IgD-negative memory B cell (primary cell): ENCODE measurements around the gene GOLGA8O. TPM values are rescaled to one million over a fixed set of nuclear protein-coding genes. Genes with fewer than 3 reads are reported as not detected.
"Not testable (repeated sequence)": the region's sequence is repeated elsewhere in the genome, so short reads cannot be mapped to it uniquely, and the experiment has no call there.

Experiments used
- H3K27ac Mint-ChIP-seq, 3 donors: one replicate each; pipeline ENCODE4 v1.8.0; 2020 to 2022; ENCODE audit warnings: mild to moderate bottlenecking in 3 of 3, mixed read lengths in 3 of 3, moderate library complexity in 1 of 3
- H3K27me3 Mint-ChIP-seq: one replicate; pipeline ENCODE4 v1.8.0; 2021; ENCODE audit warnings: mixed read lengths
- H3K36me3 Mint-ChIP-seq: one replicate; pipeline ENCODE4 v1.8.0; 2020; ENCODE audit warnings: mild to moderate bottlenecking, mixed read lengths
- H3K4me1 Mint-ChIP-seq, 3 donors: one replicate each; pipeline ENCODE4 v1.8.0; 2020 to 2022; ENCODE audit warnings: mixed read lengths in 3 of 3, mild to moderate bottlenecking in 1 of 3
- H3K4me3 Mint-ChIP-seq, 4 donors: one replicate each; pipeline ENCODE4 v1.8.0; 2020 to 2022; ENCODE audit warnings: mild to moderate bottlenecking in 4 of 4, mixed read lengths in 4 of 4, moderate library complexity in 3 of 4
- H3K9me3 Mint-ChIP-seq, 3 donors: one replicate each; pipeline ENCODE4 v1.8.0; 2020 to 2021; ENCODE audit warnings: mixed read lengths in 3 of 3, mild to moderate bottlenecking in 1 of 3
- polyA plus RNA-seq: library from polyadenylated mRNA; unstranded; fragments of 300-500 nt; fragmentation: Illumina TruSeq; gene quantifications from one replicate; pipeline ENCODE4 v1.2.3, GENCODE V29; 2021

Gene GOLGA8O
- polyA plus RNA-seq, result not detected

DNA sequence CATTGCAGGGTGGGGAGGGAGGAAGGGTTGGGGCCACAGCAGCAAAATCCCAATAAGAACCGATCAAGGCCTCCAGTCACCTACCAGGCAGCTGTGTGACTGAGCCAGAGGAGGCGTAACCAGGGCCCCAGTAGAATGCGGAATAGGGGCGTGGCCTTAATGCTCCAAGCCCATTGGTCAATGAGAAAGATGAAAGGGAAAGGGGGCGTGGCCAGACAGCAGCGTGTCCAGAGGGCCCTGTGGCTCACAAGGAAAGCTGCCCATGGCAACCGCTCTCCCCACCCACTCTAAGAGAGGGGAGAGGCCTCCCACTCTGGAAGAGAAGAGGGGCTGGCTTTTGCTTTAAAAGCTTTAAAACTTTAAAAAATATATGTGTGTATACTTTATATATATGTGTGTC, at the start of gene GOLGA8O:
Gene GOLGA8O (minus strand): TSS at position 101 of the 400 bp plus-strand sequence. CDS start 98 bp downstream, at position 3.
- H3K36me3 Mint-ChIP-seq, H3K4me1 Mint-ChIP-seq, H3K27ac Mint-ChIP-seq, H3K27me3 Mint-ChIP-seq, H3K9me3 Mint-ChIP-seq, H3K4me3 Mint-ChIP-seq: not testable (repeated sequence)

DNA sequence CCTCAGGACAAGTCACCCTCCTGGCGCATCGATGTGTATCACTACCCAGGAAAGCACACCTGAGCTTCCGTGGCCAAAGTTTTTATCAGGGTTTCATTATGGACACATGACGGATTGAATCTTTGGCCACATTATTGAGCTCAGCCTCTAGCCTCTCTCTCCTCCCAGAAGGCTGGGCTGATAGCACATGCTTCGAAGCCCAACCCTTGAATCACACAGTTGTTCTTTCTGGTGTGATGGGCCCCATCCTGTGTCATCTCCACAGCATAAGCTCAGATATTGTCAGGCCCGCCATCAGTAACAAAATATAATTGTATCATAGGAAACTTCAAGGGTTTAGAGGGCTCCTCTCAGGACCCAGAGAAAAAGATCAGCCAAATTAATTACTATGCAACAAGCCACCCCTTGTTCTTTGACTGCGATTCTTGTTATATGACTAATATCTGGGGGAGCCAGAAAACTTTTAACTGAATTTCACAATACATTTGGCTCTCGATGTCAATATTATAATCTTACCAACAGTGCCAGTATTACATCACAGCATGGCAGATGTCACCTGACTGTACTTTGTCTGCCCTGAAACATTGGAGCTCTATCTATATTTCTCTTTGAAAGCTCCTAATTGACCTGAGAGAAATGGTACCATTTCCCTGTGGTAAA, 48.8 kb upstream of the GOLGA8O start:
- H3K27ac Mint-ChIP-seq, H3K36me3 Mint-ChIP-seq, H3K4me1 Mint-ChIP-seq, H3K27me3 Mint-ChIP-seq, H3K4me3 Mint-ChIP-seq, H3K9me3 Mint-ChIP-seq: not testable (repeated sequence)

- not testable (repeated sequence) for H3K27ac Mint-ChIP-seq, H3K4me1 Mint-ChIP-seq, H3K27me3 Mint-ChIP-seq, H3K9me3 Mint-ChIP-seq, H3K4me3 Mint-ChIP-seq, H3K36me3 Mint-ChIP-seq
Measured at GRCh38 chr15:32502946-32503345, 47.5 kb upstream of the GOLGA8O start.

GRCh38 chr15:32492768-32493167, 37.3 kb upstream of the GOLGA8O start:
- H3K27me3 Mint-ChIP-seq, H3K4me1 Mint-ChIP-seq, H3K27ac Mint-ChIP-seq, H3K9me3 Mint-ChIP-seq, H3K36me3 Mint-ChIP-seq, H3K4me3 Mint-ChIP-seq: not testable (repeated sequence)

GRCh38 chr15:32486474-32486873, 31.0 kb upstream of the GOLGA8O start:
- H3K36me3 Mint-ChIP-seq, H3K27ac Mint-ChIP-seq, H3K9me3 Mint-ChIP-seq, H3K4me1 Mint-ChIP-seq, H3K4me3 Mint-ChIP-seq, H3K27me3 Mint-ChIP-seq: not testable (repeated sequence)

DNA sequence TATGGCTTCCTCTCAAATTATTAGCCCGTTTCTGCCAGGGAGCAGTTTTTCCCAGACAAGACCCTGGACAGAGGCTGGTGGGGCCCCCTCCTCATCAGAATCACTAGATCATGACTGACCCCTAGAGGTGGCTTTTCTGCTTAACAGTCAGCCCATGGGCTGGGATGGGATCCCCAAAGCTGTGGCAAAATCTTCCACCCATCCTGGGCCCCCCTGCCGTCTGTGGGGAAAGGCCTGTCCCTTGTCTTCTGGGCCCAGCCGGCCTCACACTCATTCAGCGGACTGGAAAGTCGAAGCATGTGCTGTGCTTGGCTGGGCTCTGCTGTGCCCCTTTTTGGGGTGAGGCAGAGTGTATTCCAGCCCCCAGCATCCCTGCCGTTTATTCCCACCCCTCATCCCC, 27.9 kb upstream of the GOLGA8O start:
- H3K4me1 Mint-ChIP-seq, H3K4me3 Mint-ChIP-seq, H3K27me3 Mint-ChIP-seq, H3K9me3 Mint-ChIP-seq, H3K27ac Mint-ChIP-seq, H3K36me3 Mint-ChIP-seq: not testable (repeated sequence)

DNA sequence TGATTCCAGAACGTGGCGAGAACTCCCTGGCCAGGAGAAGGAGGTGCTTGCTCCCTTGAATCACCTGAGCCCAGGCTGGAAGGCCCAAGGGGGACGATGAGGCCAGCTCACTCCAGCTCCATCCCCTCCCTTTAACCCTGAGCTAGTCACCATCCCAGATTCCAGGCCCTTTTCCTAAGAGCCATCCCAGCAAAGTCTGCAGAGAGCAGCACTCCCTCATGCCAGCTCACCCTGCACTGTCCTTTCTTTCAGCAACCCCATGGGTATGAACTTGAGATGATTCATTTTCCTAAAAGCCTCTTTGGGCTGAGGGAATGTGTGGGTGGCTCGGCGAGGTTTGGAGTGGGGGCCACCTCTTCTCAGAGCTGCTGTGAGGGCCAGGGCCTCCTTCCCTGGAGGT, 26.2 kb upstream of the GOLGA8O start:
- H3K9me3 Mint-ChIP-seq, H3K36me3 Mint-ChIP-seq, H3K4me1 Mint-ChIP-seq, H3K27ac Mint-ChIP-seq, H3K4me3 Mint-ChIP-seq, H3K27me3 Mint-ChIP-seq: not testable (repeated sequence)

DNA sequence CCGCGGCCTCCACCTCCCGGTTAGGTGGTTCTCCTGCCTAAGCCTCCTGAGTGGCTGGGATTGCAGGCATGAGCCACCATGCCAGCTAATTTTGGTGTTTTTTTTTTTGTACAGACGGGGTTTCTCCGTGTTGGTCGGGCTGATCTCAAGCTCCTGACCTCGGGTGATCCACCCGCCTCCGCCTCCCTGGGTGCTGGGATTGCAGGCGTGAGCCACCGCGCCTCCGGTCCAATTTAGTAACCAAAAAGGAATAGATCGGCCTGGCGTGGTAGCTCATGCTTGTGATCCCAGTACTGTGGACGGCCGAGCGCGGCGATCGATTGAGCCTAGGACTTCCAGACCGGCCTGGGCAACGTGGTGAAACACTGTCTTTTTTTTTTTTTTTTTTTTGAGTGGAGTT, 12.6 kb upstream of the GOLGA8O start:
- not testable (repeated sequence) for H3K27ac Mint-ChIP-seq, H3K4me1 Mint-ChIP-seq, H3K4me3 Mint-ChIP-seq, H3K9me3 Mint-ChIP-seq, H3K36me3 Mint-ChIP-seq, H3K27me3 Mint-ChIP-seq

- H3K4me3 Mint-ChIP-seq, H3K27me3 Mint-ChIP-seq, H3K36me3 Mint-ChIP-seq, H3K27ac Mint-ChIP-seq, H3K9me3 Mint-ChIP-seq, H3K4me1 Mint-ChIP-seq: not testable (repeated sequence)
Measured at GRCh38 chr15:32440445-32440977, 14.9 kb downstream of the GOLGA8O start.

DNA sequence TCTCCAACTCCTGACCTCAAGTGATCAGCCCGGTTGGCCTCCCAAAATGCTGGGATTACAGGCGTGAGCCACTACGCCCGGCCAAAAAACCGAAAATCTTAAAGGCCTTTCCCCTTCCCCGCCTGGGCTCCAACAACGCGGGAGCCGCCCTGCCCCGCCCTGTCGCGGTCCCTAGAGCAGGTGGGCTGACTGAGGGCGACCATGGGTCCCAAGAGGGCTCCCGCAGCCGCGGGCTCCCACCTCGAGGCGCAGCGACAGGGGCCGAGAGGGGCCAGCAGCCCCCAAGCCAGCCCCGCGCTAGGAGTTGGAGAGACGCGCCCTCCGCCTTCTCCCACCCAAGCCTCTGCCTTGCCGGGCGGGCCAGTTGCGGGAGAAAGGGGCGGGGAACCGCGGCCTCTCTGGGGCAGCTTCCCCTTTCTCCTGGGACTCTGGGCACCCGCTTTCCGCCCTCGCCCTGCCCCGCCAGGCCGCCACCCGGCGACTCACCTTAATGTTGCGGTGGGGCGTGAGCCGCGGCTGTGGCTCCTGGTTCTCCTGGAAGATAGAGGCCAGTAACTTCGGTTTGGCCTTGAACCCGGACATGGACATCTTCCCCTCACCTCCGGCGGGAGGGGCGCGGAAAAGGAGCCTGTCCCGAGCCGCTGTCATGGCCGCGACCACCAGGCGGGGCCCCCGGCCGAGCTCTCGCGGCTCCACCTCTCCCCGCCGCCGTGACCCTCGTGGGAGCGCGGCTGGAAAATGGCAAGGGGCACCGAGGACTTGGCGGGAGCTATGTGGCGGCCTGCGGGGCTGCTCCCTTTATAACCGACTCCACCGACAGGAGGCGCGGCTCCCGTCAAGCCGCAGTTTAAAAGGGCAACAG, 21.1 kb downstream of the GOLGA8O start:
- not testable (repeated sequence) for H3K27me3 Mint-ChIP-seq, H3K27ac Mint-ChIP-seq, H3K4me3 Mint-ChIP-seq, H3K9me3 Mint-ChIP-seq, H3K4me1 Mint-ChIP-seq, H3K36me3 Mint-ChIP-seq

GRCh38 chr15:32427635-32428034, 27.8 kb downstream of the GOLGA8O start:
- H3K27ac Mint-ChIP-seq, H3K27me3 Mint-ChIP-seq, H3K4me3 Mint-ChIP-seq, H3K9me3 Mint-ChIP-seq, H3K4me1 Mint-ChIP-seq, H3K36me3 Mint-ChIP-seq: not testable (repeated sequence)

GRCh38 chr15:32426511-32426910, 28.9 kb downstream of the GOLGA8O start:
- H3K27ac Mint-ChIP-seq, H3K4me1 Mint-ChIP-seq, H3K9me3 Mint-ChIP-seq, H3K4me3 Mint-ChIP-seq, H3K36me3 Mint-ChIP-seq, H3K27me3 Mint-ChIP-seq: not testable (repeated sequence)

DNA sequence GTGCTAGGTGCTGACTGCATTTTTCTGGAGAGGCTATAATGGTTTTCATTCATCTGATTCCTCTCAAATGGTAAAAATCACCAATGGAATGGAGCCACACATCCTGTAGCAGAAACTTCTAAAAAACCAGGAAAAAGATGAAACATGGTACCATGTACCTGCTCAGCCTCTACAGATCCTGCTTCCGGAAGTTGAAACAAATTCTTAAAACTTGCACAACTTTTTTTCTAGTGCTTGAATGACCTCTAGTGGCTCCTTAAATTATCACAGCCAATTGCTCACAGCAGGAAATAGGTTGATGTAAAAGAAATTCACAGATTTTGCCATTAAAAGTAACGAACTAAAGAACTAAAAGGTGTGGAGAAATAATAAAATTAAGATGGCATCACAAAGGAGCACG, 47.5 kb downstream of the GOLGA8O start:
- H3K27ac Mint-ChIP-seq, H3K9me3 Mint-ChIP-seq, H3K4me1 Mint-ChIP-seq, H3K27me3 Mint-ChIP-seq, H3K36me3 Mint-ChIP-seq, H3K4me3 Mint-ChIP-seq: not testable (repeated sequence)

DNA sequence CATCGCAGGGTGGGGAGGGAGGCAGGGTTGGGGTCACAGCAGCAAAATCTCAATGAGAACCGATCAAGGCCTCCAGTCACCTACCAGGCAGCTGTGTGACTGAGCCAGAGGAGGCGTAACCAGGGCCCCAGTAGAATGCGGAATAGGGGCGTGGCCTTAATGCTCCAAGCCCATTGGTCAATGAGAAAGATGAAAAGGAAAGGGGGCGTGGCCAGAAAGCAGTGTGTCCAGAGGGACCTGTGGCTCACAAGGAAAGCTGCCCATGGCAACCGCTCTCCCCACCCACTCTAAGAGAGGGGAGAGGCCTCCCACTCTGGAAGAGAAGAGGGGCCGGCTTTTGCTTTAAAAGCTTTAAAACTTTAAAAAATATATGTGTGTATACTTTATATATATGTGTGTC, 52.2 kb downstream of the GOLGA8O start, which contains the start of gene GOLGA8K:
Gene GOLGA8K (minus strand): TSS at position 101 of the 400 bp plus-strand sequence. CDS start 98 bp downstream, at position 3.
- not testable (repeated sequence) for H3K27me3 Mint-ChIP-seq, H3K27ac Mint-ChIP-seq, H3K4me3 Mint-ChIP-seq, H3K4me1 Mint-ChIP-seq, H3K36me3 Mint-ChIP-seq, H3K9me3 Mint-ChIP-seq

DNA sequence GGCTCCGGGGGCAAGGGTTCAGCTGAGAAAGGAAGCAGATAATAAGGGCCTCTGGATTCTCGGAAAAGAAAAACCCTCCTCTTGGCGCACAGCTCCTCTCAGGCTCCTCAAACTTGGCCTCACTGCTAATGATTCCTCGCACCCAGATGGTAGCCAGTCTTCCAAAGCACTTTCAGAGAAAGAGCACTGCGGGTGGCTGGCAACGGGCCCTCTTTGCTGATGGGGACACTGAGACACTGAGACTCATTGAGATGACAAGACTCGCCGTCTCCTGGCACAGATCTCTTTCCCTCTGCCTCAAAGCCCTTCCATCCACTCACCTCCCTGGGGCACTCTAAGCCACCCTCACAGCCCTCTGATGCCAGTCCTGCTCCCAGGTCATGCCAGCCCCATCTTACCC, 58.9 kb downstream of the GOLGA8O start:
- H3K27me3 Mint-ChIP-seq, H3K4me3 Mint-ChIP-seq, H3K9me3 Mint-ChIP-seq, H3K27ac Mint-ChIP-seq, H3K36me3 Mint-ChIP-seq, H3K4me1 Mint-ChIP-seq: not testable (repeated sequence)
